ACHN (cell line): Measurements from ENCODE around the gene TMTC1.

Experiments used
- DNase-seq: peaks from one replicate; pipeline ENCODE4 v3.0.0-alpha.2; 2015
- in situ Hi-C: cut with HindIII; loops from 2 replicates; pipeline ENCODE4 v1.10.0; 2017; ENCODE audit warnings: low sequenced_read_pairs, low pct_ligation_motif_present, low pct_unique_long_range_greater_than_20kb

The TMTC1 gene

DNA sequence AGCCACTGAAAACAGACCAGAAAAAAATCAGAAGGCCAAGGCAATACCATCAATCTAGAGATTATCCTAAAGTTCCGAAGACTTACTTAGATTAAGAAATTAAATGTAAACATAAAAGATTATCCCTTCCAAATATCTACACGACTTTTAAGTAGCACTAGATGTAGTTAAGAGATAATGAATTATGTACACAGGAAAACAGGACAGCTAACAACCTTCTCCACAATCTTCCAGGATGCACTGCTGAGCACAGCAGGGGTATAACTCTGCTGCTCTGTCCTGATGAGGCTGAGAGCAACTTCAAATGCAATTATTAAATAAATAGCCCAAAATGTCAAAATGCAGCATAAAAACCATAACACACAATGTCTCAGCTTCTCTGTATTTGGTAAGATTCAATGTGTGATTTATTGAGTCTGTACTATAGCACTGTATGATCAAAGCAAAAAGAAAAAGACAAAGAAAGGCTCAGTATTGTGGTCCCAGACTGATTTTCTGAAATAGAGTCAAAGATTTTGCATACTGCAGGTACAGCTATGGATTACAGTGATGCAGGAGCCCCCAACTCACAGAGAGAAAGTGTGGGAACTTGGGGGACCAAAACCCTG is 56.9 kb downstream of the TMTC1 start:
- DNase-seq: no peak
- in situ Hi-C loops: no loop called here

GRCh38 chr12:29726321-29726692 is 57.4 kb downstream of the TMTC1 start:
- DNase-seq: no peak
- in situ Hi-C loops: no loop called here

DNA sequence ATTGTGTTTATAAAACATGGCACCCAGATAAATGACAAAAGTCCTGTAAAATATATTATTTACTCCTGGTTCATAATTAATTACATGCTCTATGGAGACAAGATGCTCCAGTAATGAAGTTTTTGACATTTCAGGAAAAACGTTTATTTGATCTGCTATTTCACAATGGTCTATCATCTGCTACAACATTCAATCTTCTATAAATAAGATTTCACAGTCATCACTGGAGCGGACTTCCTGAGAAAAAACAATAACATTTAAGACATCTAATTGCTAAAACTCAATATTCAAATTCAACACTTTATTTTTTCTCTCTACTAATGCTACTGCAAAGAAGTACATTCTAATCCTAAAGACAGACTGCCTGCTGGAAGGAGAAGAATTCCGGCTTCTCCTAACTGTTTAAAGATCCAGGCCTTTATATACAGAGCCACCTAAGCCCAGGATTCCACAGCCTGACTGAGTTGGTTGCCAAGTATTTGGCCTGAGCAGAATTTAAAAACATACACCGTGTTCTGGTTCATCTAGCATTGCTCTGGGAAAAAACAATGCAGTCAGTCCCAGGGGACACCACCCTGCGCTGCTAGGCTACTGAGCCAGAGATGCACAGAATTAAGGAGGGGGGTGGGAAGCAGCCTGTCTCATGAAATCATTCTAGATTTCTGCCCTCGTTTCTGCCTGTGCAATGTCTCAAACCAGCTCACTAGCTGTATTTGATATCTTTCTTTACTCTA is 58.0 kb downstream of the TMTC1 start:
- in situ Hi-C loops: no loop called here
- no peak for DNase-seq

- no peak for DNase-seq
- in situ Hi-C loops: no loop called here
Observed at GRCh38 chr12:29722164-29722563, 61.6 kb downstream of the TMTC1 start.

- no peak for DNase-seq
- in situ Hi-C loops: no loop called here
Observed at GRCh38 chr12:29719381-29719780, 64.4 kb downstream of the TMTC1 start.

- no peak for DNase-seq
- in situ Hi-C loops: no loop called here
Observed at GRCh38 chr12:29717540-29718100, 66.1 kb downstream of the TMTC1 start.

GRCh38 chr12:29714966-29715365 is 68.8 kb downstream of the TMTC1 start:
- in situ Hi-C loops: no loop called here
- DNase-seq: no peak

- DNase-seq: no peak
- in situ Hi-C loops: no loop called here
Observed at GRCh38 chr12:29713729-29714128, 70.0 kb downstream of the TMTC1 start.

DNA sequence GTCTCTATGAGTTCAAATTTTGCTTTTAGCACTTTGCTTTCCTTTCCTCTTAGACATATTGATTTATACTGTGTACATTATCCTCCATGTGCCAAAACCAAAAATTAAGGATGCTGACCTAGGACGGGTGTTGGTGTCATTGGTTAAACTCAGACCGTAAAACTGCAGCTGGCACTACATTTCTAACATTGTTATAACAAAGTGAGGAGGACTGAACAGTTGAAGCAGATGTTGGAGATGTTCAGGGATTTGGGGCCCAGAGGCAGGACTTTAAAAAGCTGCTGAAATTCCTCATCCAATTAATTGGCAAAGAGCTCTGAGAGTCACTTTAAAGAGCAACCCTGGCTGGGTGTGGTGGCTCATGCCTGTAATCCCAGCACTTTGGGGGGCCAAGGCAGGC is 72.4 kb downstream of the TMTC1 start:
- no peak for DNase-seq
- in situ Hi-C loops: no loop called here

DNA sequence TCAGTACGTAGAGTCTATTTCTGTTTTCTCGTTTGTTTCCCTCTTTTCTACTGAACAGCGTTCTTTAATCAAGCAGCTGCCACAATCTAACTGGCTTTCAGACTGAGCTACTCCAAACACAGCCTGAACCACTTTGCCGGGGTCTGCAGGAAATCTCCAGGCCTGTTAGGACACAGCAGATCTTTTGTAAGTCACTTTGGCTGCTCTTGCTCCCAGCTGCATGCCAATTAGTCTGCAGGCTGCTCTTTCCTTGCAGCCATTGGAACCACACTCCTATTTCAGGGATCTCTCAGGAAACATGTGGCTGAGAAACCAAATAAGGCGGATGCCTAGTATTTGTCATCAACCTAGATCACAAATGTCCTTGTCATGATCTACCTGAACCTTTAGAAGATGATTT is 73.6 kb downstream of the TMTC1 start:
- no peak for DNase-seq

GRCh38 chr12:29709496-29710040 is 74.2 kb downstream of the TMTC1 start:
- no peak for DNase-seq
- in situ Hi-C loops: no loop called here

More for the DNA sequence above, 73.6 kb downstream of the TMTC1 start:
- in situ Hi-C loops: no loop called here

DNA sequence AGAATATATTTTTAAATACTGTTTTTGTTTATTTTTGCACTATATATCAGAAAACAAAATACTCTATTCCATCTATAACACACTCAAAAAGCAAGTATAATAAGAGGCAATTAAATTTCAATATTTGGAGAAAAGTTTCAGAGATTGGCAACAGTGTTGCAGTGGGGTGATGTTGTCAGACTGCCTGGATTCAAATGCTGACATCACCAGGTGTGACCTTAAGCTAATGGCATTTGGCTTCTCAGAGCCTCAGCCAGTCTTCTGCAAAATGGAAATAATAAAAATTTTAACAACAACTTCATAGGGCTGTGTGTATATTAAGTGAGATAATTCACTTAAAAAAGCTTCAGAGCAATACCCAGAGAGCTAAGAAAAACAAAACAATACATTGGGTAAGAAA is 74.7 kb downstream of the TMTC1 start:
- no peak for DNase-seq
- in situ Hi-C loops: no loop called here

DNA sequence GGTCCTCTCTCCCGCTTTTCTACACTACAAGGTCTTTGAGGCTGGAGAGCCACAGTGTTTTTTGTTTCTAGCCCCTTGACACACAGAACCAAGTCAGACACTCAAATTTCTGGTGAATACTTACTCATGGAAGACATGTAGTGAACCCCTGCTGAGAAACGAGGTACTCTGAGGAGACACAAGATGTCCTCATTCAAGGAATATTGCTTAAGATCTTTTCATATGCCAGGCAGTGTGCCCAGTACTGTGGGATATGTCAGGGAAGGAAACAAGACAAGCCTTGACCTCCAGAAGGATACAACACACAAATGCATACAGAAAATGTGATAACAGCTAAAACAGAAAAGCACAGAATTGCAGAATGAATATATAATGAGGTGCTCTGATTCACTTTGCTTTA is 75.9 kb downstream of the TMTC1 start:
- in situ Hi-C loops: no loop called here

GRCh38 chr12:29706311-29706710 is 77.4 kb downstream of the TMTC1 start:
- in situ Hi-C loops: no loop called here
- no peak for DNase-seq

More for the DNA sequence above, 75.9 kb downstream of the TMTC1 start:
- no peak for DNase-seq

GRCh38 chr12:29703528-29703927 is 80.2 kb downstream of the TMTC1 start:
- in situ Hi-C loops: no loop called here
- no peak for DNase-seq

DNA sequence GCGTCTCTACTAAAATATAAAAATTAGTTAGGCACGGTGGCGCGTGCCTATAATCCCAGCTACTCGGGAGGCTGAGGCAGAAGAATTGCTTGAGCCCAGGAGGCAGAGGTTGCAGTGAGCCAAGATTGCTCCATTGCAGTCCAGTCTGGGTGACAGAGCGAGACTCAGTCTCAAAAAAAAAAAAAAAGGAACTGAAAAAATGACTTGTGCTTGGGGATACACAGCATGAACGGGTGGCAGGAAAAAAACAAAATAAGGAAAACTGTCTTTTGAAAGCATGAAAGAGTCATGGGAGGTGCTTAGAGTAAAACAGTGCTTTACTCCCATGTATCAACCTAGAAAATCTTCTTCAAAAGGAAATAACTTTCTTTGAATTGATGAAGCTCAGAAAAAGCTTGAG is 80.8 kb downstream of the TMTC1 start:
- in situ Hi-C loops: no loop called here

DNA sequence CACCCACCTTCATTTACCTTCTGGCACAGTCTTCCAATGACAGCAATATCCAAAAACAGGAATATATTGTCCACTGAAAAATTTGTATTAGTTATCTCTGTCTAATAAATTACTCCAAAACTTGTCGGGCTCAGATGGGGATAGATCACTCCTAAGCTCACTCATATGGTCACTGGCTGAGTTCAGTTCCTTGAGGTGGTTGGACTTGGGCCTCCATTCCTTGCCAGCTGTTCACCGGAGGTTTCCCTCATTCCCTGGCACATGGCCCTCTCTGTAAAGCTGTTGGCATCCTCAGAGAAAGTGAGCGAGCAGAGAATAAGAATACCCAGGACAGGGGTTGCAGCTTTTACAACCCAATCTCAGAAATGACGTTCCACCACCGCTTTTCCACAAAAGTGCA is 81.5 kb downstream of the TMTC1 start:
- in situ Hi-C loops: no loop called here

More for the DNA sequence above, 80.8 kb downstream of the TMTC1 start:
- DNase-seq: no peak

DNA sequence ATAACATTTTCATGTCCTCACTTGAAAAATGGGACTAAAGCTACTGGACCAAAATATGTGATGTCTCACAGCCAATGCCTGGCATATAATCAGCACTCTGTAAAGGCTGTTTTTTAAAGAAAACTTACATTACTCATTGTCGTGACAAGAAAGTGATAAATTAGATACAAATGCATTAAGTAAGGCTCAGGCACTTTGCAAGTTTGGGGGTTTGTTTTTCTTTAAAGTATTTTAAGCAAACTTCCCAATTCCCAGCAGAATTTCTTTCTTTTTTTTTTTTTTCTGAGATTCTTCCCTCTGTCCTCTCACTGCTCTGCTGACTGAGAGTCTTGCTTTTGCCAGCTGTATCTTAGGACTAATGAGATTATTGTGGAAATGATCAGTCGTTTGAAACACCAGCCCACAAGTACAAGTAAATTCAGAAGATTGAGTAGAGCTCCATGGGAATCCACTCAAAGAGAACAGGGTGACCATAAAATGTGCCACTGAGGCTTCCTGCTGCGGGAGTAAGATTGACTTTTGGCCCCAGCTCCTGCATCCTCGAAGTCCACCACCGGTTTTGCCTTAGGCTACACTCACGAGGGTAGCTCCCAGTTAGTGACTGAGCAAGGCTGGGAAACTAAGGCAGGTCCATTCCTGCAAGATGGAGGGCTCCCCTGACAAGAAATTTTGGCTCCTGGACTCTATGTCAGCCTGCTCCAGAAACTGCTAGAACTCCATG is 82.8 kb downstream of the TMTC1 start:
- in situ Hi-C loops: no loop called here
- no peak for DNase-seq

More for the DNA sequence above, 81.5 kb downstream of the TMTC1 start:
- DNase-seq: no peak

DNA sequence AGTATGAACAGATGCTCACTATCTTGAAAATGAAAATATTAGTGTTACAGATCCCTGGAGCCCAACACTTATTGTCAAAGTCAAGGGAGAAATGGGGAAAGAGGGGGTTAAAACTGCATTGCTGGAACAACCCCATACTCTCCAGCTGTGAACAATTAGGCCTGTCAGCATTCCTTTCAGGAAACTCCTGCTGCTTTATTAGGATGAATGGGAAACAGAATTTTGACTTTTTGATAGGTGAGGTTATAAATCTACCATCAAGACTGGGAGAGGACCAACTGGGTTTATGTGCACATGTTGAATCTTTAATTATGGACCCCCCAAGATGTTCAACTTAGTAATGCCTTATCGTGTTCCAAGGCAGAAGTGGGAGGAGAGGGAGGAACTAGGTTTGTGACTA is 85.0 kb downstream of the TMTC1 start:
- in situ Hi-C loops: no loop called here
- no peak for DNase-seq
